ENCODE results near the gene LOC101059915.
"Not testable (repeated sequence)": the region's sequence is repeated elsewhere in the genome, so short reads cannot be mapped to it uniquely, and the experiment has no call there.

Gene LOC101059915

DNA sequence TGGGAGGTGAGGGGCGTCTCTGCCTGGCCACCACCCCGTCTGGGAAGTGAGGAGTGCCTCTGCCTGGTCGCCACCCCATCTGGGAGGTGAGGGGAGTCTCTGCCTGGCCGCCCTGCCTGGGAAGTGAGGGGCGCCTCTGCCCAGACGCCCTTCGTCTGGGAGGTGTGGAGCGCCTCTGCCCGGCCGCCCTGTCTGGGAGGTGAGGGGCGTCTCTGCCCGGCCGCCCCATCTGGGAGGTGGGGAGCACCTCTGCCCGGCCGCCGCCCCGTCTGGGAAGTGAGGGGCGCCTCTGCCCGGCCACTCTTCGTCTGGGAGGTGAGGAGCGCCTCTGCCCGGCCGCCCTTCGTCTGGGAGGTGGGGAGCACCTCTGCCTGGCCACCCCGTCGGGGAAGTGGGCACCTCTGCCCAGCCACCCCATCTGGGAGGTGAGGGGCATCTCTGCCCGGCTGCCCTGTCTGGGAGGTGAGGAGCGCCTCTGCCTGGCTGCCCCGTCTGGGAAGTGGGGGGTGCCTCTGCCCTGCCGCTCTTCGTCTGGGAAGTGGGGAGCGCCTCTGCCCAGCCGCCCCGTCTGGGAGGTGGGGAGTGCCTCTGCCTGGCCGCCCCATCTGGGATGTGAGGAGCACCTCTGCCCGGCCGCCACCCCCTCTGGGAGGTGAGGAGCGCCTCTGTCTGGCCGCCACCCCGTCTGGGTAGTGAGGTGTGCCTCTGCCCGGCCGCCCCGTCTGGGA lies 8.9 kb downstream of the LOC101059915 start:
- not testable (repeated sequence) for H3K27me3 ChIP-seq (ENCODE audit: low read length); H3K4me2 ChIP-seq (ENCODE audit: low read depth, low read length, poor library complexity, severe bottlenecking); H3K9me2 ChIP-seq (replicated peaks; ENCODE audit: insufficient read depth, low read length); H3K9ac ChIP-seq (ENCODE audit: low read length); H3K9me3 ChIP-seq (ENCODE audit: insufficient read depth, low read length); H3K4me3 ChIP-seq (ENCODE audit: insufficient read depth, low read length, poor library complexity, severe bottlenecking); H2AFZ ChIP-seq (ENCODE audit: low read depth, low read length, severe bottlenecking); H3F3A ChIP-seq (ENCODE audit: insufficient read depth); H3K79me2 ChIP-seq (ENCODE audit: insufficient read depth, low read length); H3K36me3 ChIP-seq (ENCODE audit: low read length); H3K27ac ChIP-seq (ENCODE audit: low read depth, low read length); H4K20me1 ChIP-seq (ENCODE audit: low read depth, low read length)

DNA sequence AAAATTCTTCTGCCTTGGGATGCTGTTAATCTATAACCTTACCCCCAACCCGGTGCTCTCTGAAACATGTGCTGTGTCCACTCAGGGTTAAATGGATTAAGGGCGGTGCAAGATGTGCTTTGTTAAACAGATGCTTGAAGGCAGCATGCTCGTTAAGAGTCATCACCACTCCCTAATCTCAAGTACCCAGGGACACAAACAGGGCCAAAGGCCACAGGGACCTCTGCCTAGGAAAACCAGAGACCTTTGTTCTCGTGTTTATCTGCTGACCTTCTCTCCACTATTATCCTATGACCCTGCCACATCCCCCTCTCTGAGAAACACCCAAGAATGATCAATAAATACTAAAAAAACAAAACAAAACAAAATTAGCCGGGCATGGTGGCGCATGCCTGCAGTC lies 9.8 kb downstream of the LOC101059915 start:
- not testable (repeated sequence) for H3K27ac ChIP-seq (ENCODE audit: low read depth, low read length); H3K79me2 ChIP-seq (ENCODE audit: insufficient read depth, low read length); H3K4me2 ChIP-seq (ENCODE audit: low read depth, low read length, poor library complexity, severe bottlenecking); H2AFZ ChIP-seq (ENCODE audit: low read depth, low read length, severe bottlenecking); H3F3A ChIP-seq (ENCODE audit: insufficient read depth); H3K4me3 ChIP-seq (ENCODE audit: insufficient read depth, low read length, poor library complexity, severe bottlenecking); H3K9ac ChIP-seq (ENCODE audit: low read length); H3K36me3 ChIP-seq (ENCODE audit: low read length); H3K27me3 ChIP-seq (ENCODE audit: low read length); H3K9me2 ChIP-seq (replicated peaks; ENCODE audit: insufficient read depth, low read length); H4K20me1 ChIP-seq (ENCODE audit: low read depth, low read length); H3K9me3 ChIP-seq (ENCODE audit: insufficient read depth, low read length)

DNA sequence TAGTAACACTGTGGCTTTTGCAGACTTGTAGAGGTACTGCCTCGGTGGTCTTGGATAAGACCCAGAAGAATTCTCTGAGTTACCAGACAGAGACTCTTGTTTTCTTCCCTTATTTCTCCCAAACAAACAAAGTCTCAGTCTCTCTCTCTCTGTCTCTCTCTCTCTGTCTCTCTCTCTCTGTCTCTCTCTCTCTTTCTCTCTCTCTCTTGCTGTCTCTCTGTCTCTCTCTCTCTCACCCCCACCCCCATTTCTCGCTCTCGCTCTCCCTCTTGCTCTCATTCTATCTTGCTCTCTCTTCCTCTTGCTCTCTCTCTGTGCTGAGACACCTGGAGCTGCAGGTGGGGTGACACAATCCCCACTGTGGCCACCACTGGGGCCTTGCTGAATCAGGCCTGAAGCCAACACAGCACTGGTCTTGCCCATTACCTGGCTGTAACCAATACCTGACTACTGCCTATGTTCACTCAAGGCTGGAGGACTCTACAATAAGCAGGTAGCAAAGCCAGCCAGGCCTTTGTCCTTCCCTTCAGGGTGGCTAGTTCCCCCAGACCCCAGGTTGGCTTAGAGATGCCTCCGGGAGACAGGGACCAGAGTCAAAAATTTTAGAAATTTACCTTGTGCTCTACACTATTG lies 12.3 kb downstream of the LOC101059915 start:
- TF ChIP-seq CTCF (IDR thresholded peaks at IDR 0.05; ENCODE audit: insufficient read depth, low read length, poor library complexity, severe bottlenecking) = no peak
- no peak for TF ChIP-seq EZH2phosphoT487 (conservative IDR thresholded peaks at IDR 0.05; ENCODE audit: low read length)
- Histone ChIP-seq H3K9me2 (replicated peaks; ENCODE audit: insufficient read depth, low read length) (no peaks in the 10 kb centered on the region), H3K4me2 (ENCODE audit: low read depth, low read length, poor library complexity, severe bottlenecking) (no peak overlapping the region), H3K4me3 (ENCODE audit: insufficient read depth, low read length, poor library complexity, severe bottlenecking) (no peak overlapping the region), H3K27me3 (ENCODE audit: low read length) (no peaks in the 10 kb centered on the region), H4K20me1 (ENCODE audit: low read depth, low read length) (no peaks in the 10 kb centered on the region), H3K27ac (ENCODE audit: low read depth, low read length) (no peak overlapping the region), H3K79me2 (ENCODE audit: insufficient read depth, low read length) (no peaks in the 10 kb centered on the region), H3K9ac (ENCODE audit: low read length) (no peak overlapping the region), H3F3A (ENCODE audit: insufficient read depth) (no peaks in the 10 kb centered on the region), H3K9me3 (ENCODE audit: insufficient read depth, low read length) (no peaks in the 10 kb centered on the region), H3K36me3 (ENCODE audit: low read length) (no peaks in the 10 kb centered on the region), H2AFZ (ENCODE audit: low read depth, low read length, severe bottlenecking) (no peak overlapping the region)

GRCh38 chrX:71696641-71697465 lies 29.5 kb downstream of the LOC101059915 start:
- H3K27ac ChIP-seq (ENCODE audit: low read depth, low read length); H4K20me1 ChIP-seq (ENCODE audit: low read depth, low read length); H3K4me3 ChIP-seq (ENCODE audit: insufficient read depth, low read length, poor library complexity, severe bottlenecking); H3K27me3 ChIP-seq (ENCODE audit: low read length); H3K79me2 ChIP-seq (ENCODE audit: insufficient read depth, low read length); H3K4me2 ChIP-seq (ENCODE audit: low read depth, low read length, poor library complexity, severe bottlenecking); H3F3A ChIP-seq (ENCODE audit: insufficient read depth); H3K9me3 ChIP-seq (ENCODE audit: insufficient read depth, low read length); H3K36me3 ChIP-seq (ENCODE audit: low read length); H3K9ac ChIP-seq (ENCODE audit: low read length); H3K9me2 ChIP-seq (replicated peaks; ENCODE audit: insufficient read depth, low read length); H2AFZ ChIP-seq (ENCODE audit: low read depth, low read length, severe bottlenecking): not testable (repeated sequence)

- not testable (repeated sequence) for H3K9me2 ChIP-seq (replicated peaks; ENCODE audit: insufficient read depth, low read length); H3K27me3 ChIP-seq (ENCODE audit: low read length); H3K36me3 ChIP-seq (ENCODE audit: low read length); H3K4me3 ChIP-seq (ENCODE audit: insufficient read depth, low read length, poor library complexity, severe bottlenecking); H2AFZ ChIP-seq (ENCODE audit: low read depth, low read length, severe bottlenecking); H3K9ac ChIP-seq (ENCODE audit: low read length); H3K27ac ChIP-seq (ENCODE audit: low read depth, low read length); H3K9me3 ChIP-seq (ENCODE audit: insufficient read depth, low read length); H4K20me1 ChIP-seq (ENCODE audit: low read depth, low read length); H3K79me2 ChIP-seq (ENCODE audit: insufficient read depth, low read length); H3F3A ChIP-seq (ENCODE audit: insufficient read depth); H3K4me2 ChIP-seq (ENCODE audit: low read depth, low read length, poor library complexity, severe bottlenecking)
Observed at GRCh38 chrX:71697466-71698298, 30.3 kb downstream of the LOC101059915 start.

DNA sequence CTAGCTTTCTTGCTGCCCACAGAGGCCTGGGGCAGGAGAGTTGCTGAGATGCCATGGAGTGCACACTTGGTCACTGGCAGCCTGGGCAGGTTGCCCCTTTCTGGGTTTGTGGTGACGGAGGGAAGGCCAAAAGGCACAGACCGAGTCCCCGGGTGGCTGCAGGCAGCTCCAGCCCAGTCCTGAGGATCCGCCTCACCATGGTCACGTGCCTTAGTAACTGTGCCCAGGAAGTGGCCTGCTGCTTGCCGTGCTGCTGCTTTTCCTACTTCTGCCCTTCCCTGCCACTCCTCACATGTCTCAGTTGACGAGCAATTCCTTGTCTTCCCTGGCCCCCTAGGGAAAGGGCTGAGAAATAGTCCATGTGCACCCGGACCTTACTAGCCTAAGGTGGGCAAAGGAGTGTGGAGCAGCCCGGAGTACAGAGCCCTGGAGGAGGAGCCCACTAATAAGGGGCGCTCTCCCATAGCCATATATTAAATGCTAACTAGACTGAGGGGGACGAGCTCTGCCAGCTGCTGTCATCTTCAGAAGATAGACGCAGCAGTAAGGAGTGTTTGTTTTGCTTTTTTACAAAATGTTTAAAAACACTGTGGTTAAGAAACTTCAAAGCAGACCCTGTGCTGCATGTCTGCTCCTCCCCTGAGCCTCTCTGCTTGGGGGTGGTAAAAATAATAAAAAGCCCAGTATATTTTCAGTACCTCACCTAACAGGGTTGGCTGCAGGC lies 31.1 kb downstream of the LOC101059915 start:
- H3F3A ChIP-seq (ENCODE audit: insufficient read depth); H3K79me2 ChIP-seq (ENCODE audit: insufficient read depth, low read length); H2AFZ ChIP-seq (ENCODE audit: low read depth, low read length, severe bottlenecking); H3K27me3 ChIP-seq (ENCODE audit: low read length); H3K36me3 ChIP-seq (ENCODE audit: low read length); H3K9me3 ChIP-seq (ENCODE audit: insufficient read depth, low read length); H3K4me3 ChIP-seq (ENCODE audit: insufficient read depth, low read length, poor library complexity, severe bottlenecking); H3K27ac ChIP-seq (ENCODE audit: low read depth, low read length); H3K4me2 ChIP-seq (ENCODE audit: low read depth, low read length, poor library complexity, severe bottlenecking); H4K20me1 ChIP-seq (ENCODE audit: low read depth, low read length); H3K9ac ChIP-seq (ENCODE audit: low read length); H3K9me2 ChIP-seq (replicated peaks; ENCODE audit: insufficient read depth, low read length): not testable (repeated sequence)

All from SU-DHL-6 (cell line).